SHP77 (cell line): ENCODE data around the gene ZNF275.
"Not testable (repeated sequence)": the region's sequence is repeated elsewhere in the genome, so short reads cannot be mapped to it uniquely, and the experiment has no call there.

ENCODE experiments used
- DNase-seq, 2 experiments: peaks; one replicate each; lab custom pipeline; 2025; lab: John Stamatoyannopoulos, UW

Gene ZNF275

DNA sequence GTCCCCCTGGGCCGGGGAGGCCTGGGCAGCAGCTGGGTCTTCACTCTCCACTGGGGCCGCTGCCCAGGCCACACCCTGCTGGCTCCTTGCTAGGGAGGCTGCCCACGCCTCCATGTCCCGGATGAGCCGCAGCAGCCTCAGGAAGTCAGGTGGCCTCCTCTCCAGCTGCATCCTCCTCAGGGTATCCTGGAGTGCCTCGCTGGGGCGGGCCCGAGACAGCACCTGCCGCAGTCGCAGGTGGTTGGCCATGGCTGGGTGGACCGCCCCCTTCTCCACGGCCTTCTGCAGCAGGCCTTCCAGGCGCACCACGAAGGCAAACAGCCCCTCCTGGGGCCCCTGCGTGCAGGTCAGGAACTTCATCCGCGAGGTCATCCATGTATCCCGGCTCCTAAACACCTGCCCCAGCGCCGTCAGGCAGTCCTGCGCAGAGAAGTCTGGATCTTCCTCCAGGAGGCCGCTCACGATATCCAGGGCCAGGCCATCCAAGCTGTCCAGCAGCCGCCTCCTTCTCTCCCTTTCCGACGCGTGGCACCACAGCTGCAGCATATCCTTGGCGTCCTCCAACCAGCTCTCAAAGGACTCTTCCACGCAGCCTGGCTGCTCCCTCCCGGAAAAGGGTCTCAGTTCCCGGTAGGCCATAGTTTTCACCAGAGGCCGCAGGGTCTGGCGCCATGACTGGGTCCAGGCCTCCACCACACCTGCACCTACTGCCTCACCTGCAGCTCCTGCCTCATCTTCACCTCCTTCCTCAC, 14.5 kb upstream of the ZNF275 start:
- DNase-seq, result peak in 1 of 2 experiments; percentile 16

DNA sequence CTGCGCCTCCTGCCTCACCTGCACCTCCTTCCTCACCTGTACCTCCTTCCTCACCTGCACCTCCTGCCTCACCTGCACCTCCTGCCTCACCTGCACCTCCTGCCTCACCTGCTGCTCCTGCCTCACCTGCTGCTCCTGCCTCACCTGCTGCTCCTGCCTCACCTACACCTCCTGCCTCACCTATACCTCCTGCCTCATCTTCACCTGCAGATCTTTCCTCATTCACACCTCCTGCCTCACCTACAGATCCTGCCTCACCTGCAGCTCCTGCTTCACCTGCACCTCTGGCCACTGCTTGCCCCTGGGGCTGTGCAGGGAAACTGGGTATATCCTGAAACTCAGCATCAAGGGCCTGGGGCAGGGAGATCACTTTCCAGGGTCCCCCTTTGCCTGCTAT, 13.9 kb upstream of the ZNF275 start:
- DNase-seq, result not testable (repeated sequence)

DNA sequence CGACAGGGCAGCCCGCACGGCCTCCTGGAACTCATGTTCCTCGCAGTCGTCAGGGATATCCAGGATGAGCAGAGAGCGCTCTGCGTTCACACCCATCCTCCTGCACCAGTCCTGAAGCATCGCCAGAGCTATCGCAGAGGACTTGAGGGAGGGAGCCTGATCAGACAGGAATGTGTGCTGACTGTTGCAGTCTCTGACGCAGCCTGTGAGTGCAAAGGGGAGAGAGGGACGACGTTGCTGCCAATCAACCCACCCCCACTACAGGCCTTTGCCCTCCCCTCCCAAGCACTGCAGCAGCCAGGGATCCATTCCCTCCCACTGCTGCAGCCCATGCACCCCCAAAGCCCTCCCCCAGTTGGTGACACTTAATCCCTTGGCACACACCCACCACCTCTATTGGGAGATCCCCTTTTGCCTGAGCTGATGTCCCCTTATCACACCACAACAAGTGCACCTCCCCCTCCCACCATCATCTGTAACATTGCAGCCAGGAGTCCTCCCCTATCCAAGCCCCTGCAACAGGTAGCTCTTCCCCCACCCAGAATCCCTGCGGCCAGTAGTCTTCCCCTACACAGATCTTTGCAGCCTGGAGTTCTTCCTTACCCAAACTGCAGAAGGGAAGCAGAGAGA, 13.3 kb upstream of the ZNF275 start:
- no peak for DNase-seq

DNA sequence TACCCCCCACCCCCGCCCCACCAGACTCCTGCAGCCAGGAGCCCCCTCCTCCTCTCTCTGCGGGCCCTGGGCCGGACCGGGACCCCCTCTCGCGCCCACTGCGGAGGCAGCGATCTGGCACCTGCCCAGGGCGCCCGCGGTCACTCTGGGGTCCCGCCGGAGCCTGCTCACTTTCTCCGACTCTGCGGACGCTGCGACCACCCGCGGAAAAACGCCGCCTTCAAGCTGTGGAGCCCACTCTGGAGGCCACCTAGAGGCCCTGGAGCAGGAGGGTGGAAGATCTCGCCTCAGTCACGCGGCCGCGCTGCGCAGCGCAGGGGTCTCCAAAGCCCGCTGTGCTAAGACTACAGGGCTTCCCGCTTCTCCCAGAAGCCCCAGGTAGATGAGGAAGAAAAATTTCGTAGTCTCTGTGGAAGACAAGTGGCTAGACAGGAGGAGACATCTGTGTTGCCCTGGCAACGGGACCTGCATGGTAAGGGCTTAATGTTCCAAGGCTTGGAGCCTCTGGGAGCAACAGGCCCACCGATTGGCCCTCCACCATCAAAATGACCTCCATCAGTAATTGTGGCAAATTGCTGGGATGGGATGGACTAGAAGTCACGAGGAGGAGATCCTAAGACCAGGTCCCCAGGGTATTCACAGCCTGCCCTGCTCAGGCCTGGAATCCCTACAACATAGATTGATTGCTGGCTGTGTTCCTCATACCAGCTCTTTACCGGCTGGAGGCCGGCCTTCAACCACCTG, 12.4 kb upstream of the ZNF275 start, which contains the start of gene PNMA6F:
PNMA6F (minus strand) TSS at position 387 of the 744 bp plus-strand sequence. CDS start 1,093 bp downstream, outside the sequence.
- DNase-seq, result no peak

DNA sequence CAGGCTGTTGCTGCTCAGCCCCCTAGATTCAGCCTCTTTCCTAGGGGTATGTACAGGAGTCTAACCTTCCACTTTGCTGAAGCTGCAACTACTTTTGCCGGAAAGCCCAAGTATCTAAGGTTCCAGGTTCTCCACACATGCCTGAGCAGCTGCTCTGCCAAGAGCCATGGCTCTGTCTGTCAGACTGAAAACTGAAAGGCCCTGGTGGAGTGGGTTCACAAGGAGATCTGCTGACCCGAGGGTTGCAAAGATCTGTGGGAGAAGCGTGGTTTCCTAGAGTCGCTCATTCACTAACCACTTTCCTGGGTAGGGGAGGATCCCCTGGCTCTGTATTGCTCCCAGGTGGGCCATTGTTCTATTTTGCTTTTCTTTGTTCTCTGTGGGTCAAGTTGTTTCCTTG, 6.4 kb upstream of the ZNF275 start:
- no peak for DNase-seq

DNA sequence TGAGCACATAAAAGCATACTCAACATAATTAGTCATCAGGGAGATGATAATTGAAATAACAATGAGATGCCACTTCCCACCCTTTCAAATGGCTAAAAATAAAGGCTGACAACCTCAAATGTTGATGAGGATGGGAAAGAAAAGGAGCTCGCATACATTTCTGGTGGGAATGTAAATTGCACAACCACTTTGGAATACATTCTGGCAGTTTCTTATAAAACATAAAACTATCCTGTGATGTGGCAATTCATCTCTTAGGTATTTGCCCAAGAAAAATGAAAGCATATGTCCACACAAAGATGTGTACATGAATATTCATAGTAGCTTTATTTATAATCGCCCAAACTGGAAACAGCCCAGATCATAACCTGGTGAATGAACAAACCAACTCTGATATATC, 687 bp upstream of the ZNF275 start:
- DNase-seq, result no peak

DNA sequence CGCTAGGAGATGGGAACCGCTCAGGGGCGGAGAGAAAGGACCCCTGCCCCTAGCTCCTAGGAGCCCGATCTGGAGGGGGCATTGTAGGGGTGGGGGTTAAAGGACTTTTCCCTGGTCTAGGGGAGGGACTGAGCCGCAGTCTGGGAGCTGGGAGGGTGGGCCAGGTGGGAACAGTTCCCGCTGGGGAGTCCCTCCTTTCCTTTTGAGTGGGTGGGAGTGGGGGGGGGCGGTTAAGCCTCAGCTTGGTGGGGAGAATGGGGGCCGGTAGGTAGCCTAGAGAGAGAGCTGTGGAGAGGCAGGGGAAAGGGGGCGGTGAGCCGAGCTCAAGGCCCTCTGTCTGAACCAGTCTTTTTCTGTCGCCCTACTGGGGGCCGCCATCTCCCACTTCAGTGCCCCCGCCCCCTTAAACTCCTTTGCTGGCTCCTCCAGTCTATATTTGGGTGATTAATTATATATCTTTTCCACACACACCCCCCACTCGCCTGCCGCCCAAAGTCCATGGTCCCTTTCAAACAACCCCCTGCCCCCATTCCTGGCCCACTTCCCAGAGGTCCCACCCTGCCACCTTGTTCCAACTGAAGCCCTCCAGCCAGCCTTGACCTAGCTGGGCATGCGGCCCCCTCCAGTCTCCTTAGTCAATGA, 822 bp downstream of the ZNF275 start:
- no peak for DNase-seq

DNA sequence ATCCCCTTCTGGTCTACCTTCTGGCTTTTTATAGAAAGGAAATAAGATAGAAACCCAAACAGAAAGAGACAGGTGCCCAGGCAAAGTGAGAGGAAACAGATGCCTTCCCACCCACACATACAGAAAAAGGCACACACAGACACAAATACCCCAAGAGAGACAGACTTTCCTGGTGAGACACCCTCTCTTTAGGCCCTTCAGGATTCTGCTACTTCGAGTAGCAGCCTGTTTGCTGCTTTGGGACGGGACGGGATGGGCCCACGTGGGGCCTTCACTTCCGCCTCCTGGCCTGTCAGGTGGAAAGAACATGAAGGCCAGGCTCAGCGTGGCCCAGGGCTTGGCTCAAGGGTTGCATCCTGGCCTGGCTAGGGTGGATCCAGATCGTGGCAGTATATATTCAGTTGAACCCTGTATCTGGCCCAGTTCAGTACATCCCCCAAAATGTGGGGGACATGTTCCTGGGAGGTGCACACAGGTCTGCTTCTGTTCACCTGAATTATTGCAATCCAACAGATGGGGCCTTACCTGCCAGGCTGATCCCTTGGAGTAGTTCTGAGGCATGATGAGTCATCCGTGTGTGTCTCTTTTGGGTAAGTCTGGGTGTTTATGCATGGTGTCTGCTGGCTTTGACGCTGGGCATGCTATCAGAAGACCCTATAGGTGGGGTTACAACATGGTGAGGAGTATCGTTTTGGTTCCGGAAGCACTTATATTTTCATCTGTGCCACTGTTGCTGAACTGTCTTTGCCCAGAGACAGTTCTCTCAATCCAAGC, 2.4 kb downstream of the ZNF275 start:
- DNase-seq, result no peak

DNA sequence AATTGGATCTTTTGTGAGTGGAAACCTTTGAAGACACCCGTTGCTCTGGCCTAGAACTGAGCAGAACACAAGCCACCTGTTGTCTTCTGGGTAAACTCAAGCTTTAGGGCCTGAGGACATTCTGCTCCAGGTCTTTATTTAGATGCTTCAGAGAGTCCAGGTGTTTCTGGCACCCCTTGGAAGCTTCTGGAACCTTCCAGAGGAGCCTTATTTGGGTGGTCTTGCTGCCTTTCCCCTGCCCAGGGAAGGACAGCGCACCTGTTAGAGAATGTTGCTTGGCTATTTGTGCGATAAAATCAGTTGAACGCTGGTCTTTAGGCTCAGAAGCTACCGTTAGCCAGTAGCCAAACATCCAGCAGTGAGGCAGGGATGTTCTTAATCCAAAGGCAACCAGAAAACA, 3.0 kb downstream of the ZNF275 start:
- DNase-seq, result no peak

DNA sequence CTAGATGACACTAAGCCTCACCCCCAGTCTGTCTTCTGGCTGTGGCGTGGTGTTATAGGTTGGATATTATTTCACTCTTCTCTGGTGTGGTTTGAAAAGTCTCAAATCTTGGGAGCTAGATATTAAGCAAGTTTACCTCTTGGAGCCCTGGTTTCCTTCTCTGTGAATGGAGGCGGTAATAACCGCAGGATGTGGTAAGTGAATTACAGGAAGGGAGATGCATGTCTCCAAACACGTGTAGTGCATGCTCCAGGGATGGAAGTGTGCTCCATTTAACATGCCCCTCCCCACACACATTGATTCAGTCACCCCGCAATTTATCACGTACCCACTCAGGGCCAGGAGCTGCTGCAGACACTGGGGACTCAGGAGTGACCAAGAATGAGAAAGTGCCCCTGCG, 4.9 kb downstream of the ZNF275 start:
- DNase-seq, result no peak

DNA sequence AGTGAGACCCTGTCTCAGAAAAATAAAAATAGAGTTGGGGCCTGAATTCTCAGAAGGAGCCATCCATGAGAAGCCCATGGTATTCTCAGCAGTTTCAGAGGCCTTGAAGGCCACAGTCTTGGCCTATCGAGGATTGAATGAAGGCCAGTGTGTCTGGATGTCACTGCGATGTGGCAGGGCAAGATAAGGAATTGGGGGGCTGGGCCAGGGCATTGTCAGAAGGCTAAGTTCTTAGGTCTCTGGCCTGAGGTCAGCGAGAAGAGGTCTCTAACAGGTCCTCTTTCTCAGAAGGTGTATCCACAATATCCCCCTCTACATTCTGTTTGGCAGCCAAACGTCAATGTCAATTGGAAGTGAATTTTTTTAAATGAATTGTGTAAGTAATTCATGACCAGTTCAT, 5.7 kb downstream of the ZNF275 start:
- DNase-seq, result no peak

DNA sequence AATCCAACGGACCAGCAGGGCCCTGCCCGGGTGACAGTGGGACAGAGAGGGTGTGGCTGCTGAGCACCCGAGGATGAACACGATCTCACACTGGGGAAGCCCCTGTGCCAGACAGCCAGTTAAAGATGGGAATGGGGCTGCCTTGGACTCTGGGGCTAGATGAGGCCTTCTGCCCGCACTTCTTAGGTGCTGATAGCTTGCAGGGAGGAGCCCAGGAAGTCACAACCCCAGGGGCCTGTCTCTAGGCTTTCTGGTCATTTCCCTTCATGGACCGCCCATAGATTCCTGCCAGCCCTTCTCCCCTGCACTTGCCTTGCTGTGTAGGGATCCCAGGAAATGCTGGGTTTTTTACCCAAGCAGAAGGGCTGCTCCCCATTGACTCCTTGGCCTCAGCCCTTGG, 6.2 kb downstream of the ZNF275 start:
- no peak for DNase-seq

DNA sequence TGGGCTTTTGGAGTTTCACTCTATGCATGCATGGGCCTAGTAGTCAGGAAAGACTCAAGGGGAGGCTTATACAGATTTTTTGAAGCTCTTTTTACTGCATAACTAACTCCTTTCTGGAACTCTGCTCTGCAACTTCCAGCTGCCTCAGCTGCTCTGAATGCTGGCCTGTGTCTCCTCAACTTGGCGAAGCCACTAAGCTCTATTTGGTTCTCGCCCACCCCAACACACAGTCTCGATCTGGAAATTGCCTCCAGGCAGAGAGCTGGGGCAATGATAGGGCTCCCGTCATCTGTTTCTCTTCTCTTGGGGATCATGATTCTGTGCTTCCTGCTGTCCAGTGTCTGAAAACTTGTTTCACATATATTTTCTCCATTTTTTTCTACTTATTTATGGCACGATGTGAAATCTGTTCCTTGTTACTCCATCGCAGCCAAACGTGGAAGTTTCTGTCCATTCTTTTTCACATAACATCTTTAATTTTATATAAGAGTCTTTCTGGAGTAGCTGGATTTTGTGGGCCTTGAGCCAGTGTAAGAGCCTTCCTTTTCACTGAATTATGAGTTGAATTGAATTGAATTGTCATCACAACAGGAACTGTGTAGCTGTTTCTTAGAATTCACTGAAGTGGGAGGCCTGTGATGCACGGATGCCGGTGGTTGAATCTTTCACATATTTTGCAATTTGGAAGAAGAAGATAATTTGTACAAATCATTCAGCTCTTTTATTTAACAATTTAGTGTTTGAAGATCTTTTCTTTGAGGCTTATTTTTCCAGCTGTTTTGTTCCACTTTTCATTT, 9.0 kb downstream of the ZNF275 start:
- no peak for DNase-seq

DNA sequence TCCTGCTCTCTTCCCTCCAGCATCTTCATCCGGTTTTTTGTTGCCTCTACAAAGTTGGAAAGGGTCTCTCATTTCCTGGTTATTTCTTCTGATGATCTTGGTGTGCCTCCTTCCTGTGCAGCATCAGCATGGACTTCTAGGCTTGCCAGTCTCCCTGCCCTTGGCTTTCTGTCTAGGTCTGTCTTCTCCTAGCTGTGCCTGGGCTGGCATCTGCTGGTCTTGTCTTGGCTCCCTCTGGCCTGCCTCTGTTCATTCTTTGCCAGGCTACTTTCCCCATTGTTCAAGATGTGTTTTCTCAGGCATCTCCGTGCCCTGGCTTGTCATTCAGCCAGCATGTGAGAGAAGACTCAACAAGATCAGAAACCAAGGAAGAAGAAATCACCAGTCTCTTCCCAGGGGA, 9.7 kb downstream of the ZNF275 start:
- no peak for DNase-seq

DNA sequence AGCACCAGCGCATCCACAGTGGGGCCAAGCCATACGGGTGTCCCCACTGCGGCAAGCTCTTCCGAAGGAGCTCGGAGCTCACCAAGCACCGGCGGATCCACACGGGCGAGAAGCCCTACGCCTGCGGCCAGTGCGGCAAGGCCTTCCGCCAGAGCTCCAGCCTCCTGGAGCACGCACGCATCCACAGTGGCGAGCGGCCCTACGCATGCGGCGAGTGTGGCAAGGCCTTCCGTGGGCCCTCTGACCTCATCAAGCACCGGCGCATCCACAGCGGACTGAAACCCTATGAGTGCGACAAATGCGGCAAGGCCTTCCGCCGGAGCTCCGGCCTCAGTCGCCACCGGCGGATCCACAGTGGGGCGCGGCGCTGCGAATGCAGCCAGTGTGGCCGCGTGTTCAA, 13.6 kb downstream of the ZNF275 start:
- no peak for DNase-seq

DNA sequence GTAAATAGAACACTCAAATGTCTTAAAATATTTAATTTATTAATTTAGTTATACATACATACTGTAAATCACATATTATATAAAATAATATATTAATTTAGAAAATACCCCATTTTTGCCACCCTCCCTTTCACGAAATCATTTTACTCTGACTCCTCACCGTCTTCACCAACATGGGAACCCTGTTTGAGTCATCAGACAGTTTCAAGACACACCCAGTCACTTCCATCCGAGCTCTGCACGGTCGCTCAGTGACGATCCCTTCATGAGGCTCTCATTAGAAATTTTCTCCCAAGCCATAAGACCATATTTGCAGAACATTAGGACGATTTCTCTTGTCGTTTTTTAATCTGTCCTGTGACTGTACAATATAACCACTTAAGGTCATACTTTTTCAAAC, 14.5 kb downstream of the ZNF275 start:
- no peak for DNase-seq

DNA sequence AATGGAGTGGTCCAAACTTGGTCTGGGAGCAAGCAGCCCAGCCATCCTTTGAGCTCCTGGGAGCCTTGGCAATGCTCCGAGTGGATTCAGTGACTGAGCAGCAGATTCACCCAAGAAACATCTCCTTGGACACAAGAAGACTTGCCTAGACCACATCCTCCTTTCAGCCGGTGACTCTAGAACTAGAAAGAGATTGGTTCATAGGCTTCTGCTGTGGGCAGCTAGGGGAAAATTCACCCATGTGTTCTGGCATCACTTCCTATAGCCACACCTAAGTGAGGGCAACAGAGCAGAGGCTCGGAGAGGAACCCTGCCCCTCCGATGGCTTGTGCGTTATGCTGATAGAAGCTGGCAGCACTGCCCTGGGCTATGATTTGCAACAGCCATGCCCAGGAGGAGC, 16.0 kb downstream of the ZNF275 start:
- DNase-seq, result no peak

DNA sequence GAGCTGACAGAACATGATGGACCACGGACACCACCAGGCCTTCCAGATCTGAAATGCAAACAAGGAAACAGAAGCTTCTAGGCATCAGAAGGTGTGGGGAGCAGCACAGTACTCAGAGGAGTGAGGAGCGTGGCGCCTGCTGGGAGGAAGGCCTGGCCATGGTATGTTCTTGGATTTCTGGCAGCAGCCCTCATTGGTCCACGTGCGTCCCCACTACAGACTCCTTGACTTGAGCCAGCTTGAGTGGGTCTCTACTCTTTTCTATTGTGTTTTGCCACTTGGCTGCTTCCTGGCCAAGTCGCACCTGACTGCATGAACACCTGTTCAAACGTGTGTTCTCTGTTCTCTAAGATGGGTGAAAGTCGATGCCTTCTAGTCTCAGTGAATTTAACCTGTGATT, 18.0 kb downstream of the ZNF275 start:
- no peak for DNase-seq

DNA sequence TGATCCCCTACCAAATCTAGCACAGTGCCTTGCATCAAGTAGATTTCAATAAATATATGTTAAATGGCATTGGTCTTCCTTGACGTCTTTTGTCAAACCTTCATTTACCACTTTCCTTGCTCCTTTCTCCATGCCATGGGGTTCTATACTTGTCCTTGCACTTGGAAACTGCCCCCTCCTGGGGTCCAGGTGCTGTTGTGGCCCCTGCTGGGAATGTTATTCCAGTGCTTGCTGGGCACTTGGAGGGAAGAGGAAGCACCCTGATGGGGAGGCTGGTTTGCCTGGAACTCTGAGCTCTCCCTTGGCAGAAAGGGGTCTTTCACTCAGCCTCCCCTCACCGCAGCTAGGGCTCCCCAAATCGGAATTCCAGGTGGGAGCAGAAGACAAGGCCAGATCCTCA, 18.9 kb downstream of the ZNF275 start:
- DNase-seq, result no peak

DNA sequence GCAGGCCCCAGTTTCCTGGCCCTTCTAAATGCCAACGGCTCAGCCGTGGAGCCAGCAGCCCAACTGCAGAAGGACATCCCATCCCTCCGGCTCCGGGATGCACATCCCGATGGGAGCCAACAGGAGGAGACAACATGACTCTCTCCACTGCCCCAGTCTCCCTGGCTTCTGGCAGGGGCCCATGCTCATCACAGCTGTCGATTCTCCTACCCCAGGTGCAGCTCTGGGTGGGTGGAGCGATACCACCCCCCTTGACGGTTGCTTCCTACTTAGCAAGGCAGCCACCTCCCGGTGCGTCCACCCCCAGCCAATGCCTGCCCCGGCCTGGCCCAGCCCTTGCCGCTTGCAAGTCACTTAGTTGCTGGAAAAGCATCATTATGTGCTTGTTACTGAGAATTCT, 19.5 kb downstream of the ZNF275 start:
- DNase-seq, result no peak

DNA sequence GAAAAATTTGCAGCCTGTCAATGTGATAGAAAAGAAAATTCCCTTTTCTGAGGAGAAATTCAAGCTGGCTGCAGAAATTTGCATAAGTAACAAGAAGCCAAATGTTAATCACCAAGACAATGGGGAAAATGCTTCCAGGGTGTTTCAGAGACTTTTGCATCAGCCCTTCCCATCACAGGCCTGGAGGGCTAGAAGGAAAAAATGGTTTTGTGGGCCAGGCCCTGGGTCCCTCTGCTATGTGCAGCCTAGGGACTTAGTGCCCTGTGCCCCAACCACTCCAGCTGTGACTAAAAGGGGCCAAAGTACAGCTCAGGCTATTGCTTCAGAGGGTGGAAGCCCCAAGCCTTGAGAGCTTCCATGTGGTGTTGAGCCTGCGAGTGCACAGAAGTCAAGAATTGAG, 23.9 kb downstream of the ZNF275 start:
- no peak for DNase-seq
